ENCODE results near the gene ZC3HAV1. TPM values are rescaled to one million over a fixed set of nuclear protein-coding genes. Genes with fewer than 3 reads are reported as not detected.

ZC3HAV1 gene
- total and polyA plus RNA-seq, 2 of the 13 experiments (the other 11 are each of a cell fraction or from before 2014, with no cell fraction given) = 12.7 to 23.7 TPM

DNA sequence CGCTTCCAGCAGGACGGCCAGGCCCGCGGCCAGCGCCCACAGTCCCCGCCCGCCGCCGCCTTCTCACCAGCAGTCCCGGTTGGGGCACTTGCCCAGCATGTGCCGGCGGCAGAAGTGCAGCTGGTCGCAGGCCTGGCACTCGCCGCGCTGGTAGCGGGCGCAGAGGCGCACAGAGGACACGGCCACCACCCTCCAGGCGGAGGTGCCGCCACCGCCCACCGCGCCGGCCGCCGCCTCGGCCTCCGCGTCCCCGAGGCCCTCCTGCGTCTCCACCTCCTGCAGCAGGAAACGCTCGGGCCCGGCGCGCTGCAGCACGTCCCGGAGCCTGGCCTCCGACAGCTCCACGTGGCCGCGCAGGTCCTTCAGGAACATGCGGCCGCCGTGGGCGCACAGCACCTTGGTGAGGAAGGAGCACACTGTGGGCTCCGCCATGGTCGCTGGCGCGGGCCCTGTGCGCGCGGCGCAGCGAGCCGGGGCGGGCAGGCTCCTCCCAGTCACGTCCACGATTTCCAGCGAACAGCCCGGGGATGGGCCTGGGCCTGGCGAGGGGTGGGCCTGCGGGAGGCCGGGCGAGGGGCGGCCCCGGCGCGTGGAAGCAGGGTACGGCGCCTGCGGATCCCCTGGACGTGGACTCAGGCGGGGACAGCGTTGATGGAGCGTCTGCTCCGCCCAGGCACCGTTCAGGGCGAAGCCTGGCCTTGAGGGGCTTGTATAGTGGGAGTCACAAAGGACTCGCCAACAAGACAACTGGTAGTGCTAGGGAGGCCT lies 73.8 kb downstream of the ZC3HAV1 start, which contains the start of gene ZC3HAV1L (continued):
- TF ChIP-seq ZNF331 (CRISPR knock-in tag; IDR thresholded peaks at IDR 0.05) (no peak), BHLHE40 (IDR thresholded peaks at IDR 0.05; ENCODE audit: low read length) (no peak), SIX1 (CRISPR knock-in tag; IDR thresholded peaks at IDR 0.05; ENCODE audit: borderline replicate concordance) (no peak), RARG (CRISPR knock-in tag; IDR thresholded peaks at IDR 0.05; ENCODE audit: low read depth) (no peak), ZNF34 (CRISPR knock-in tag; IDR thresholded peaks at IDR 0.05; ENCODE audit: borderline replicate concordance) (no peak), RFX5 (IDR thresholded peaks at IDR 0.05; ENCODE audit: low read depth, low read length) (no peak), ZBTB3 (CRISPR knock-in tag; IDR thresholded peaks at IDR 0.05; ENCODE audit: borderline replicate concordance, low read depth) (no peak), JUN (CRISPR knock-in tag; IDR thresholded peaks at IDR 0.05) (no peak), SMARCC2 (IDR thresholded peaks at IDR 0.05) (no peak), STAG1 (CRISPR knock-in tag; IDR thresholded peaks at IDR 0.05) (no peak), ZMYM2 (CRISPR knock-in tag; IDR thresholded peaks at IDR 0.05) (no peak), ZBTB42 (CRISPR knock-in tag; IDR thresholded peaks at IDR 0.05) (no peak)
- TF ChIP-seq, protein P1, sequence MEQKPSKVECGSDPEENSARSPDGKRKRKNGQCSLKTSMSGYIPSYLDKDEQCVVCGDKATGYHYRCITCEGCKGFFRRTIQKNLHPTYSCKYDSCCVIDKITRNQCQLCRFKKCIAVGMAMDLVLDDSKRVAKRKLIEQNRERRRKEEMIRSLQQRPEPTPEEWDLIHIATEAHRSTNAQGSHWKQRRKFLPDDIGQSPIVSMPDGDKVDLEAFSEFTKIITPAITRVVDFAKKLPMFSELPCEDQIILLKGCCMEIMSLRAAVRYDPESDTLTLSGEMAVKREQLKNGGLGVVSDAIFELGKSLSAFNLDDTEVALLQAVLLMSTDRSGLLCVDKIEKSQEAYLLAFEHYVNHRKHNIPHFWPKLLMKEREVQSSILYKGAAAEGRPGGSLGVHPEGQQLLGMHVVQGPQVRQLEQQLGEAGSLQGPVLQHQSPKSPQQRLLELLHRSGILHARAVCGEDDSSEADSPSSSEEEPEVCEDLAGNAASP (CRISPR knock-in tag; IDR thresholded peaks at IDR 0.05; ENCODE audit: borderline replicate concordance) = 0 out of 2 replicates have a peak, but pooled peaks have one; percentile 10
- TF ChIP-seq, protein P2, sequence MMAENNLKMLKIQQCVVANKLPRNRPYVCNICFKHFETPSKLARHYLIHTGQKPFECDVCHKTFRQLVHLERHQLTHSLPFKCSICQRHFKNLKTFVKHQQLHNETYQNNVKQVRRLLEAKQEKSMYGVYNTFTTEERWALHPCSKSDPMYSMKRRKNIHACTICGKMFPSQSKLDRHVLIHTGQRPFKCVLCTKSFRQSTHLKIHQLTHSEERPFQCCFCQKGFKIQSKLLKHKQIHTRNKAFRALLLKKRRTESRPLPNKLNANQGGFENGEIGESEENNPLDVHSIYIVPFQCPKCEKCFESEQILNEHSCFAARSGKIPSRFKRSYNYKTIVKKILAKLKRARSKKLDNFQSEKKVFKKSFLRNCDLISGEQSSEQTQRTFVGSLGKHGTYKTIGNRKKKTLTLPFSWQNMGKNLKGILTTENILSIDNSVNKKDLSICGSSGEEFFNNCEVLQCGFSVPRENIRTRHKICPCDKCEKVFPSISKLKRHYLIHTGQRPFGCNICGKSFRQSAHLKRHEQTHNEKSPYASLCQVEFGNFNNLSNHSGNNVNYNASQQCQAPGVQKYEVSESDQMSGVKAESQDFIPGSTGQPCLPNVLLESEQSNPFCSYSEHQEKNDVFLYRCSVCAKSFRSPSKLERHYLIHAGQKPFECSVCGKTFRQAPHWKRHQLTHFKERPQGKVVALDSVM (CRISPR knock-in tag; IDR thresholded peaks at IDR 0.05) = no peak
- TF ChIP-seq, protein P3, sequence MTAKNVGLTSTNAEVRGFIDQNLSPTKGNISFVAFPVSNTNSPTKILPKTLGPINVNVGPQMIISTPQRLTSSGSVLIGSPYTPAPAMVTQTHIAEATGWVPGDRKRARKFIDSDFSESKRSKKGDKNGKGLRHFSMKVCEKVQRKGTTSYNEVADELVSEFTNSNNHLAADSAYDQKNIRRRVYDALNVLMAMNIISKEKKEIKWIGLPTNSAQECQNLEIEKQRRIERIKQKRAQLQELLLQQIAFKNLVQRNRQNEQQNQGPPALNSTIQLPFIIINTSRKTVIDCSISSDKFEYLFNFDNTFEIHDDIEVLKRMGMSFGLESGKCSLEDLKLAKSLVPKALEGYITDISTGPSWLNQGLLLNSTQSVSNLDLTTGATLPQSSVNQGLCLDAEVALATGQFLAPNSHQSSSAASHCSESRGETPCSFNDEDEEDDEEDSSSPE (CRISPR knock-in tag; IDR thresholded peaks at IDR 0.05) = peak; percentile 39; the same call in 1 of the 2 replicates
- TF ChIP-seq, protein P4, sequence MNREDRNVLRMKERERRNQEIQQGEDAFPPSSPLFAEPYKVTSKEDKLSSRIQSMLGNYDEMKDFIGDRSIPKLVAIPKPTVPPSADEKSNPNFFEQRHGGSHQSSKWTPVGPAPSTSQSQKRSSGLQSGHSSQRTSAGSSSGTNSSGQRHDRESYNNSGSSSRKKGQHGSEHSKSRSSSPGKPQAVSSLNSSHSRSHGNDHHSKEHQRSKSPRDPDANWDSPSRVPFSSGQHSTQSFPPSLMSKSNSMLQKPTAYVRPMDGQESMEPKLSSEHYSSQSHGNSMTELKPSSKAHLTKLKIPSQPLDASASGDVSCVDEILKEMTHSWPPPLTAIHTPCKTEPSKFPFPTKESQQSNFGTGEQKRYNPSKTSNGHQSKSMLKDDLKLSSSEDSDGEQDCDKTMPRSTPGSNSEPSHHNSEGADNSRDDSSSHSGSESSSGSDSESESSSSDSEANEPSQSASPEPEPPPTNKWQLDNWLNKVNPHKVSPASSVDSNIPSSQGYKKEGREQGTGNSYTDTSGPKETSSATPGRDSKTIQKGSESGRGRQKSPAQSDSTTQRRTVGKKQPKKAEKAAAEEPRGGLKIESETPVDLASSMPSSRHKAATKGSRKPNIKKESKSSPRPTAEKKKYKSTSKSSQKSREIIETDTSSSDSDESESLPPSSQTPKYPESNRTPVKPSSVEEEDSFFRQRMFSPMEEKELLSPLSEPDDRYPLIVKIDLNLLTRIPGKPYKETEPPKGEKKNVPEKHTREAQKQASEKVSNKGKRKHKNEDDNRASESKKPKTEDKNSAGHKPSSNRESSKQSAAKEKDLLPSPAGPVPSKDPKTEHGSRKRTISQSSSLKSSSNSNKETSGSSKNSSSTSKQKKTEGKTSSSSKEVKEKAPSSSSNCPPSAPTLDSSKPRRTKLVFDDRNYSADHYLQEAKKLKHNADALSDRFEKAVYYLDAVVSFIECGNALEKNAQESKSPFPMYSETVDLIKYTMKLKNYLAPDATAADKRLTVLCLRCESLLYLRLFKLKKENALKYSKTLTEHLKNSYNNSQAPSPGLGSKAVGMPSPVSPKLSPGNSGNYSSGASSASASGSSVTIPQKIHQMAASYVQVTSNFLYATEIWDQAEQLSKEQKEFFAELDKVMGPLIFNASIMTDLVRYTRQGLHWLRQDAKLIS (CRISPR knock-in tag; IDR thresholded peaks at IDR 0.05) = no peak
- TF ChIP-seq, protein P5, sequence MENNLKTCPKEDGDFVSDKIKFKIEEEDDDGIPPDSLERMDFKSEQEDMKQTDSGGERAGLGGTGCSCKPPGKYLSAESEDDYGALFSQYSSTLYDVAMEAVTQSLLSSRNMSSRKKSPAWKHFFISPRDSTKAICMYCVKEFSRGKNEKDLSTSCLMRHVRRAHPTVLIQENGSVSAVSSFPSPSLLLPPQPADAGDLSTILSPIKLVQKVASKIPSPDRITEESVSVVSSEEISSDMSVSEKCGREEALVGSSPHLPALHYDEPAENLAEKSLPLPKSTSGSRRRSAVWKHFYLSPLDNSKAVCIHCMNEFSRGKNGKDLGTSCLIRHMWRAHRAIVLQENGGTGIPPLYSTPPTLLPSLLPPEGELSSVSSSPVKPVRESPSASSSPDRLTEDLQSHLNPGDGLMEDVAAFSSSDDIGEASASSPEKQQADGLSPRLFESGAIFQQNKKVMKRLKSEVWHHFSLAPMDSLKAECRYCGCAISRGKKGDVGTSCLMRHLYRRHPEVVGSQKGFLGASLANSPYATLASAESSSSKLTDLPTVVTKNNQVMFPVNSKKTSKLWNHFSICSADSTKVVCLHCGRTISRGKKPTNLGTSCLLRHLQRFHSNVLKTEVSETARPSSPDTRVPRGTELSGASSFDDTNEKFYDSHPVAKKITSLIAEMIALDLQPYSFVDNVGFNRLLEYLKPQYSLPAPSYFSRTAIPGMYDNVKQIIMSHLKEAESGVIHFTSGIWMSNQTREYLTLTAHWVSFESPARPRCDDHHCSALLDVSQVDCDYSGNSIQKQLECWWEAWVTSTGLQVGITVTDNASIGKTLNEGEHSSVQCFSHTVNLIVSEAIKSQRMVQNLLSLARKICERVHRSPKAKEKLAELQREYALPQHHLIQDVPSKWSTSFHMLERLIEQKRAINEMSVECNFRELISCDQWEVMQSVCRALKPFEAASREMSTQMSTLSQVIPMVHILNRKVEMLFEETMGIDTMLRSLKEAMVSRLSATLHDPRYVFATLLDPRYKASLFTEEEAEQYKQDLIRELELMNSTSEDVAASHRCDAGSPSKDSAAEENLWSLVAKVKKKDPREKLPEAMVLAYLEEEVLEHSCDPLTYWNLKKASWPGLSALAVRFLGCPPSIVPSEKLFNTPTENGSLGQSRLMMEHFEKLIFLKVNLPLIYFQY (CRISPR knock-in tag; IDR thresholded peaks at IDR 0.05; ENCODE audit: borderline replicate concordance) = peak; percentile 68; the same call in 1 of the 2 replicates
